T follicular helper cell (primary cell): ENCODE measurements around the gene DNAJC19.
A peak's percentile ranks its signal among the peaks of the same experiment; 100 is the strongest.
"Not testable (repeated sequence)": the region's sequence is repeated elsewhere in the genome, so short reads cannot be mapped to it uniquely, and the experiment has no call there.

Experiments
- DNase-seq: peaks from one replicate; pipeline ENCODE4 v3.0.0-alpha.2; 2020; ENCODE audit warnings: low read depth
- total RNA-seq, 2 experiments: gene quantifications; one replicate each; lab custom pipeline; 2026; lab: John Stamatoyannopoulos, UW

DNAJC19 gene
- 32.9 to 40.2 reads per million in 2 experiments for total RNA-seq

DNA sequence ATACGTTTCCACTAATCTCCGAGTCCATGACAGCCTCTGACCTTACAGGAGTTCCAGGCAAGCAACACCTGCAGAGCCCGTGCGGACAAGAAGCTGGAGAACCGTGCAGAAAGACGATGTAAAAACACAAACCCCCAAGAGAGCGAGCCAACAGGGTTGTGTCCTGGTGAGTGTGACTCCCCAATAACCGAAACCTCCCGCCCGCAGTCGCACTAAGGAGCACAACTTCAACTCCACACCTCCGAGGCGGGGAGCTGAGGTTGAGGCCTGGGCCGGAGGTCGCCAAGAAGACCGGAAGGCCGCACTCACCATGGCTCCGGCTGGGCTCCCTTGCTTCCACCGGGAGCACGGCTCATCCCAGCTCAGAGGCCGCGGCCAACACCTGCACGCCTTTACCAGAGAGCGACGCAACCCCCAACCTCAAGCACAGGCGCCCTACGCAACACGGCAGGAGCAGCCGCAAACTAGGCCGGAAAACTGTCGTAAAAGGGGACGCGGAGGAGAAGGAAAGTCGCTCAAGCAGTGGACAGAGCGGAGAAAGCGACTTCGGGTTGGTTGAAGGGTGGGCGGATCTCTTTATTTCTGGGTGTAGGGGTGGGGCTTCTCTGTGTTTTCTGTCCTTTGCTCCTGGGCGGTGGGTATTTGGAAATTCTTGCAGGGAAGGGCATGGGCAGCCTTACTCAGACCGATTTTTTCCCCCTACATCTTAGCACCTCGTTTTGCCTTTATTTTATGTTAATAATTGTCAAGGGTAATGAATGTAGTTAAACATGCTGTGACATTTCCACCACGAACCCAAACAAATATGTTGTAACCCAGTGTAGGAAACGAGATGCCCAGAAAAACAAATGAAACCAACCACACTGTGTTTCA lies at the start of gene DNAJC19:
Gene DNAJC19 (minus strand): TSS at position 446 of the 873 bp plus-strand sequence. CDS start 134 bp downstream, at position 312.
- DNase-seq = peak; percentile 90

DNA sequence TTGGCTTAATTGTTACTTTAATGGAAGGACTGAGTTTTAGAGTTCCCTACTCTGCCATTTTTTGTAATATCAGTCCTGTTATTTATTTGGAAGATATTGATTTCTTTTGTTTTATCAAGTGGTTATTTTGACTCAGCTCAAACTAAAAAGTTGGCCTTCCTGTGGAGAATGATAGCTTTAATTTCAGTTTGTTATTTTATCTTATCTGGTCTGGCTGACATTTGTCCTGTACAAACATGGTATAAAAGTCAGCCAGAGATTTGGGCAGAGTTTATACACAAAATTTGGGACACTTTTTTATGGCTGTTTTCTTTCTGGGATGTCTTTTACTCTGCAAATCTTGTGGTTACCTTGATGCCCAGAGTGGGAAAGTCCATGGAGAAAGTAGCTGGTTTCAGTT lies 41.4 kb upstream of the DNAJC19 start:
- DNase-seq = no peak

DNA sequence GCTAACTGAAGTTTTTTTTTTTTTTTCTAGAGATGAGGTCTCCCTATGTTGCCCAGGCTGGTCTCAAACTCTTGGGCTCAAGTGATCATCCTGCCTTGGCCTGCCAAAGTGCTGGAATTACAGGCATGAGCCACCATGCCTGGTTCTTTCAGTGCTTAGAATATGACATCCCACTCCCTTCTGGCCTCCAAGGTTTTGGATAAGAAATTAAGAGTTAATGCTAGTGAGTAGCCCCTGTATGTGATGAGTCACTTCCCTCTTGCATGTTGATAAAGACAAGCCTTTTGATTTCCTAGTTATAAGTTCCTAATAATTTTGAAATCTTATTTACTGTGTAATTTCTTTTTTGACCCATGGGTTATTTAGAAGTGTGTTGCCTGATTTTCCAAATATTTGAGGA lies 35.7 kb upstream of the DNAJC19 start:
- no peak for DNase-seq

DNA sequence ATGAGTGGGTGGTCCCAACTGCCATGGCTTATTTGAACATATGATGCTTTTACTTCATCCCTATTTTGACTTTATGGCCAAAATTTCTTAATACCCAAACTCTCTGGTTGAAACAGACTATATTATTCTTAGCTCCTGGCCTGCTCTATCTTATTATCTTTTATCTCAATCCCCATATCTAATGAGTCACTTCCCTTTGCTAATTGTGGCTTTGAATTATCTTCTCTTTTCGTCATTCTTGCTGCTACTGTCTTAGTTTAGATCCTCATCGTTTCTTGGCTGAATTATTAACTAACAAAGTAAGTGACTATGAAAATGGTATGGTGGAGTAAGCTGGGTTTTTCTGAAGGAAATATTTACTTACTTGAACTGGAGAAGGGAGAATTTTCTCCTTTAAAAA lies 28.2 kb upstream of the DNAJC19 start:
- no peak for DNase-seq

- no peak for DNase-seq
Observed at GRCh38 chr3:181009225-181009624, 19.7 kb upstream of the DNAJC19 start.

GRCh38 chr3:181008796-181009195 lies 19.3 kb upstream of the DNAJC19 start:
- no peak for DNase-seq

- DNase-seq = no peak
Observed at GRCh38 chr3:181007262-181007661, 17.7 kb upstream of the DNAJC19 start.

GRCh38 chr3:181006541-181006940 lies 17.0 kb upstream of the DNAJC19 start:
- no peak for DNase-seq

DNA sequence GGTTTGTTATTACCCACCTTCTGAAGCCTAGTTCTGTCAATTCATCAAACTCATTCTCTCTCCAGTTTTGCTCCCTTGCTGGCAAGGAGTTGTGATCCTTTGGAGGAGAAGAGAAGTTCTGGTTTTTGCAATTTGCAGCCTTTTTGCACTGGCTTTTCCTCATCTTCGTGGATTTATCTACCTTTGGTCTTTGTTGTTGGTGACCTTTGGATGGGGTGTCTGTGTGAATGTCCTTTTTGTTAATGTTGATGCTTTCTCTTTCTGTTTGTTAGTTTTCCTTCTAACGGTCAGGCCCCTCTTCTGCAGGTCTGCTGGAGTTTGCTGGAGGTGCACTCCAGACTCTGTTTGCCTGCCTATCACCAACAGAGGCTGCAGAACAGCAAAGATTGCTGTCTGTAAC lies 13.9 kb upstream of the DNAJC19 start:
- DNase-seq = not testable (repeated sequence)

- DNase-seq = not testable (repeated sequence)
Observed at GRCh38 chr3:181002331-181002730, 12.8 kb upstream of the DNAJC19 start.

GRCh38 chr3:180996415-180996932 lies 6.9 kb upstream of the DNAJC19 start:
- DNase-seq = no peak

DNA sequence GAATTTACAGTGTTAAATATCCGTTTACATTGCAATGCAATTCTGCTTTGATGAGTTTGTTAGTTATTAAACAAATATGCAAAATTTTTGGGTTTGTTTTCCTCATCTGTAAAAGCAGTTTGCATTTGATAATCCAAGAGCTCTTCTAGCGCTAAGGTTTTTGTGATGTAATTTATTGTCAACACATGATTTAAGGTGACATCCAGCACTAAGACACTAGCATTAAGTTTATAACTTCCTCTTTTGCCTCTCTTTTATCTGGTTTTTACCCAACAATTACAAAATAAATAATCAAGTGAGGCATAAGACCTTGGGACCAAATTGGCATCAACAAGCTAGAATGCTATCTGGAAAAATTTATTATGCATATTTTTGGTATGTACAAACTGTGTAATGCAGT lies 969 bp upstream of the DNAJC19 start:
- DNase-seq = no peak

GRCh38 chr3:180987344-180987743 lies 2.2 kb downstream of the DNAJC19 start:
- no peak for DNase-seq

DNA sequence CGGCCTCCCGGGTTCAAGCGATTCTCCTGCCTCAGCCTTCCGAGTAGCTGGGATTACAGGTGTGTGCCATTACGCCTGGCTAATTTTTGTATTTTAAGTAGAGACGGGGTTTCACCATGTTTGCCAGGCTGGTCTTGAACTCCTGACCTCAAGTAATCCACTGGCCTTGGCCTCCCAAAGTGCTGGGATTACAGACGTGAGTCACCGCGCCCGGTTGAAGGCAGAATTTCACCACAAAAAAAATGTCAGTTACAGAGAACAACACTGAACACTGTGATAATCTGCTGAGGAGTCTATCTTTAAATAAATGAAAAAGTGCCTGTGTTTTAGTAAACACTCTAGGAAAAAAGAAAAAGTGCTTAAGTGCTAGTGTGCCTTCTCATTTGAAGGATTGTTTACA lies 3.2 kb downstream of the DNAJC19 start:
- DNase-seq = not testable (repeated sequence)

DNA sequence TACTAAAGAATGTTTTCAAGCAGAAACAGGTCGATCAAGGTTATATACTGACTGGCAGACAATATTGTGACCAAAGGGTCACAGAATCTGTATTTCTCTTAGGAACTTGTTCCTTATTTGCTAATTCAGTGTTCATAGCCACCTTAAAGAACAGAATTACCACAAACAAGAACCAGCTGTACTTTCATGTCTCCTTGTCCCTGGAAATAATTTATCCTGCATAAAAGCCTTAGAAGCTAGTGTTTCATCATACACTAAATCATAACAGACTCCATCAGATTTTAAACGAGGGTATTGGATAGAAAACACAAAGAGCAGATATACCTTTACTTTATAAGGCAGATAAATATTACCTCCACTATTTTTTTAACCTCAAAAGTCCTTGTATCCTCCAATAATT lies 6.4 kb downstream of the DNAJC19 start:
- no peak for DNase-seq

- DNase-seq = no peak
Observed at GRCh38 chr3:180981912-180982311, 7.6 kb downstream of the DNAJC19 start.

DNA sequence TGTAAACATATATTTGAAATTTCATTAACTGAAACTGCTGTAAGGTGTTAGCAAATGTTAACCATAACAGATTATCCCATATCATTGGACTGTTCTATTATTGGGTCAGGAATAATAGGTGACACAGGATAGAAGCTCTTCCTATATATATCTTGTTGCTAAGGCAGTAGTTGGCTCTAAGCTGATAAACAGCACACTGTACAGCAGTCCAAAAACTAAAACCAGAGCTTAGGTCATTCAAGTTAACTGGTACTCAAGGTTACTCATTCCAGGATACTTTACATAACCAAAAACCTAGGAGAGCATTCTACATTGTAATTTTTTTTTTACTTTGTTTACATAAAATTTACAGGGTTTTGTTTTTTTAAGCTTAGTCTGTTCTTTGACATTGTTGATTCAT lies 8.9 kb downstream of the DNAJC19 start:
- no peak for DNase-seq

DNA sequence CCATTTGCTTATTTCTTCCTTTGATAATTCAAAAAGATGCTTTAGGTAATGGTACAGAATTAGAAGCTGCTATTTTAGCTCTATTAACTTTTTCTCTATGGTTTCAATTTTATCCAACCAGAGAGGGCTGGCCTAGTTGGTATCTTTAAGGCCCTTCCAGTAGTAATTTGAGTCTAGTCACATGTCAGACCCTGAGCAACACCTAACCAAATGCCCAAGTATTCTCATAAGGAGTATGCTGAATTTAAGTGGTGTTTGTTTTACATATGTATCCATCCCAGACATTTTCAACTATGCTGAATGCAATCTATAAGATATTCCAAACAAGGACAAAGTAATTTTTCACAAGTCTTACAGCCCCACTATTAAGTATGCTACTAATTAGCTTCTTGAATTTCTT lies 9.6 kb downstream of the DNAJC19 start:
- no peak for DNase-seq

- DNase-seq = no peak
Observed at GRCh38 chr3:180977498-180977897, 12.0 kb downstream of the DNAJC19 start.

DNA sequence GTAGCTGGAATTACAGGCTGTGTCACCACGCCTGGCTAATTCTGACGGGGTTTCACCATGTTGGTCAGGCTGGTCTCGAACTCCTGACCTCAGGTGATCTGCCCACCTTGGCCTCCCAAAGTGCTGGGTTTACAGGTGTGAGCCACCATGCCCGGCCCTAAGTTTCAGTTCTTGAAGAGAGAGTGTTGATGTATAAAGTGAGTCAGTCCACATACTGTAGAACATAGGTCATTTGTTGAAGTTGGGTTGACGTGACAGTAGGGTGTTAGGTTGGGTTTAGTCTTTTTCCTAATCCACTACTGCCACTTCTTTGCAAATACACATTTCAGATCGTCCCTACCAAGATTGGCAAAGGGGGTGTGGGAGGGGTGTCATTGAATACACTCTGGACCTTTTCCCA lies 15.2 kb downstream of the DNAJC19 start:
- DNase-seq = no peak

DNA sequence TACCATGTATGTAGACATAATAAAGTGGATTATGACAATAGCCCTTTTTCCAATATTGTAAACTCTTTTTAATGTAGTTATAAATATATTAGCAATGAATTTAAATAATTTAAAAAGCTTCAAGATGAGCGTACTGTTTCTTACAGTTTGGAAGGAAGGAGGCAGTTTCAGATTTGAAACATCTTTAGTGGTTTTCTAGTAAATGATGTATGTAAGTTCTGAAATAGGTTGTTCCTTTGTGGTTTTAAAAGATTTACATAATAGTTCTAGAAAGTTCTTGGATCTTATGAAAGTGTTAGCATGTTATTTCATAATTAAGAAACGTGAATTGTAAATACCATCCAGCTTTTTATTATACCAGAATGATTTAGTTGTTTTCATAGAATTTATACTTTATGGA lies 16.0 kb downstream of the DNAJC19 start:
- DNase-seq = no peak

- DNase-seq = no peak
Observed at GRCh38 chr3:180970931-180971330, 18.6 kb downstream of the DNAJC19 start.

DNA sequence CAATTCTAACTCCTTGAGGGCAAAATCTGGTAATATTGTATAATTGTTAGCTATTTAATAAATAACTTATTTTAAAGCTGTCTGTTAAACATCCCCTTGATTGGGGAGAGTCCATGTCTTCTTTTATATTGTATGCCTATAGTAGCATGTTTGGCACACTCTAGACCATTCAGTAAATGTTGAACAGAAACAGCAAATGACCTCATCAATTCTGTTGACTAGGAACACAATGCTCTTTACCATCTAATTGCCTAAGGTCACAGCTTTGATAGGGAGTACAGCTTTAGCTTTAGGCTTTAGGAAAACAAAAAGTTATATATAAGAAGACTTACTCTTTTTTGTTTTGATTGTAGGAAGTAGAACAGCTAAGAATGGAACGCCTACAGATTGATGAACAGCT lies 27.0 kb downstream of the DNAJC19 start:
- DNase-seq = no peak

DNA sequence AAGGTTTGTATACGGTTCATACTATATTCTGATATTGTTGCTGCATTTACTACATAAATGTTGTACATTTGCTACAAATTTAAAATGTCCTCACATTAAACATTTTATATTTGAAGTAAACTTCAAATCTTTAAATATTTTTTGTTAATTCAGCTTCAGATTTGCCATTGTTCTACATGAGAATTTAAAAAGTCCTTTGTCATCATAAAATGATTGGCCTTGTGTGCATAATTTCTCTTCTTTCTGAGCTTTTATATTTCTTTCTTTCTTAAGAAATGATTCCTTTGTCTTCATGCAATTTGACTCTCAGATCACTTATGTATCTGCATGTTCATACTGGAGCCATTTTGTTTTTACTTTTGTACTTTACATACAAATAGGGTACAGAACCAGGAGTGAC lies 28.0 kb downstream of the DNAJC19 start:
- DNase-seq = no peak
